H1 (cell line): ENCODE results near the gene OTOF.

Experiments
- SRF ChIP-seq: IDR thresholded peaks from 2 replicates; pipeline ENCODE4 v1.6.1; 2011; ENCODE audit warnings: mild to moderate bottlenecking, low read depth, low read length, moderate library complexity
- YY1 ChIP-seq: IDR thresholded peaks from 2 replicates; pipeline ENCODE4 v1.6.1; 2011; ENCODE audit warnings: low read depth, mild to moderate bottlenecking, low read length

GRCh38 chr2:26513261-26513660 lies 35.3 kb upstream of the OTOF start:
- TF ChIP-seq SRF = no peak
- TF ChIP-seq YY1 = no peak
